ENCODE measurements around the gene ZFYVE9. TPM values are rescaled to one million over a fixed set of nuclear protein-coding genes. Genes with fewer than 3 reads are reported as not detected.

The ZFYVE9 gene
- total RNA-seq, 1 experiment from 2014 or later, result 28.4 TPM

DNA sequence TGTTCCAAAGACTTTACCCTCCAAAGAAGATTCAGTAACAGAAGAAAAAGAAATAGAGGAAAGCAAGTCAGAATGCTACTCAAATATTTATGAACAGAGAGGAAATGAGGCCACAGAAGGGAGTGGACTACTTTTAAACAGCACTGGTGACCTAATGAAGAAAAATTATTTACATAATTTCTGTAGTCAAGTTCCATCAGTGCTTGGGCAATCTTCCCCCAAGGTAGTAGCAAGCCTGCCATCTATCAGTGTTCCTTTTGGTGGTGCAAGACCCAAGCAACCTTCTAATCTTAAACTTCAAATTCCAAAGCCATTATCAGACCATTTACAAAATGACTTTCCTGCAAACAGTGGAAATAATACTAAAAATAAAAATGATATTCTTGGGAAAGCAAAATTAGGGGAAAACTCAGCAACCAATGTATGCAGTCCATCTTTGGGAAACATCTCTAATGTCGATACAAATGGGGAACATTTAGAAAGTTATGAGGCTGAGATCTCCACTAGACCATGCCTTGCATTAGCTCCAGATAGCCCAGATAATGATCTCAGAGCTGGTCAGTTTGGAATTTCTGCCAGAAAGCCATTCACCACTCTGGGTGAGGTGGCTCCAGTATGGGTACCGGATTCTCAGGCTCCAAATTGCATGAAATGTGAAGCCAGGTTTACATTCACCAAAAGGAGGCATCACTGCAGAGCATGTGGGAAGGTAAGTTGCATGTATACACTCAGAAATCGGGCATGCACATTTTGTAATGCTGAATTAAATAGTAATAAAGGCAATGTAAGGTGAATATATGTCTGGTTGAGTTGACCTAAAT is 97.2 kb downstream of the ZFYVE9 start:
- H3K27ac ChIP-seq (ENCODE audit: insufficient read length, low read depth, low read length), result no peak overlapping the region
- TF ChIP-seq, protein P1, sequence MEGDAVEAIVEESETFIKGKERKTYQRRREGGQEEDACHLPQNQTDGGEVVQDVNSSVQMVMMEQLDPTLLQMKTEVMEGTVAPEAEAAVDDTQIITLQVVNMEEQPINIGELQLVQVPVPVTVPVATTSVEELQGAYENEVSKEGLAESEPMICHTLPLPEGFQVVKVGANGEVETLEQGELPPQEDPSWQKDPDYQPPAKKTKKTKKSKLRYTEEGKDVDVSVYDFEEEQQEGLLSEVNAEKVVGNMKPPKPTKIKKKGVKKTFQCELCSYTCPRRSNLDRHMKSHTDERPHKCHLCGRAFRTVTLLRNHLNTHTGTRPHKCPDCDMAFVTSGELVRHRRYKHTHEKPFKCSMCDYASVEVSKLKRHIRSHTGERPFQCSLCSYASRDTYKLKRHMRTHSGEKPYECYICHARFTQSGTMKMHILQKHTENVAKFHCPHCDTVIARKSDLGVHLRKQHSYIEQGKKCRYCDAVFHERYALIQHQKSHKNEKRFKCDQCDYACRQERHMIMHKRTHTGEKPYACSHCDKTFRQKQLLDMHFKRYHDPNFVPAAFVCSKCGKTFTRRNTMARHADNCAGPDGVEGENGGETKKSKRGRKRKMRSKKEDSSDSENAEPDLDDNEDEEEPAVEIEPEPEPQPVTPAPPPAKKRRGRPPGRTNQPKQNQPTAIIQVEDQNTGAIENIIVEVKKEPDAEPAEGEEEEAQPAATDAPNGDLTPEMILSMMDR (conservative IDR thresholded peaks at IDR 0.05), result no peak
- no peak overlapping the region for H2BK15ac ChIP-seq (ENCODE audit: low read depth, low read length)
- H4K8ac ChIP-seq (replicated peaks; ENCODE audit: insufficient read length, low read depth, low read length), result no peak overlapping the region
- no peak overlapping the region for H4K5ac ChIP-seq (ENCODE audit: insufficient read length, low read depth, low read length)
- no peaks in the 10 kb centered on the region for H4K20me1 ChIP-seq (ENCODE audit: control insufficient read depth, insufficient read depth, insufficient read length)
- no peak for DNase-seq
- Mint-ChIP-seq H3K27ac (no peak overlapping the region), H3K36me3 (ENCODE audit: insufficient read depth in 1 of 3, low read depth in 3 of 3) (no peaks in the 10 kb centered on the region), H3K4me1 (no peaks in the 10 kb centered on the region), H3K27me3 (ENCODE audit: low read depth) (no peaks in the 10 kb centered on the region), H3K4me3 (no peak overlapping the region), H3K9me3 (no peaks in the 10 kb centered on the region)
- H2AFZ ChIP-seq (ENCODE audit: low read length), result no peak overlapping the region
- no peak overlapping the region for H3K9ac ChIP-seq (ENCODE audit: extremely low read depth, insufficient read length, low read length)
- no peak overlapping the region for H2BK120ac ChIP-seq (ENCODE audit: low read depth, low read length, poor library complexity, severe bottlenecking)
- H2BK5ac ChIP-seq (ENCODE audit: insufficient read length, low read length), result no peak overlapping the region
- H2AK5ac ChIP-seq (ENCODE audit: insufficient read length, low read length), result no peak overlapping the region
- no peak overlapping the region for H3K4me2 ChIP-seq (ENCODE audit: insufficient read depth, insufficient read length, low read length)
- no peak overlapping the region for H3K4ac ChIP-seq (ENCODE audit: low read depth, low read length)
- H3K27me3 ChIP-seq (ENCODE audit: insufficient read depth, low read length), result no peaks in the 10 kb centered on the region
- H2BK12ac ChIP-seq (ENCODE audit: insufficient read length, low read depth, low read length), result no peak overlapping the region
- no peak overlapping the region for H3K14ac ChIP-seq (ENCODE audit: insufficient read depth, low read length)
- no peak overlapping the region for H3K56ac ChIP-seq (ENCODE audit: insufficient read length, low read depth, low read length)
- no peak overlapping the region for H2BK20ac ChIP-seq (ENCODE audit: low read depth, low read length, poor library complexity, severe bottlenecking)
- H3K79me2 ChIP-seq (ENCODE audit: insufficient read depth, low read length), result no peaks in the 10 kb centered on the region
- H3K23me2 ChIP-seq (ENCODE audit: insufficient read length, low read depth, low read length, poor library complexity, severe bottlenecking), result no peaks in the 10 kb centered on the region
- H3K9me3 ChIP-seq (ENCODE audit: control insufficient read depth, low read depth, low read length), result no peaks in the 10 kb centered on the region
- no peak overlapping the region for H3K18ac ChIP-seq (ENCODE audit: insufficient read length, low read depth, low read length)
- H3K4me1 ChIP-seq (ENCODE audit: insufficient read depth, low read length), result no peaks in the 10 kb centered on the region
- H3T11ph ChIP-seq (ENCODE audit: low read length), result no peak overlapping the region
- H3K79me1 ChIP-seq (ENCODE audit: insufficient read depth, low read depth, low read length, poor library complexity, severe bottlenecking), result no peaks in the 10 kb centered on the region
- WGBS (ENCODE audit: extremely low coverage, insufficient read length, low lambda C conversion rate), result no CpG with 5 or more reads among the region's 3 CpGs
- no peak overlapping the region for H3K23ac ChIP-seq (ENCODE audit: insufficient read length, low read depth, low read length)
- H4K91ac ChIP-seq (ENCODE audit: insufficient read length, low read depth, low read length), result no peak overlapping the region
